ENCODE results near the gene CENPN.

Gene CENPN

DNA sequence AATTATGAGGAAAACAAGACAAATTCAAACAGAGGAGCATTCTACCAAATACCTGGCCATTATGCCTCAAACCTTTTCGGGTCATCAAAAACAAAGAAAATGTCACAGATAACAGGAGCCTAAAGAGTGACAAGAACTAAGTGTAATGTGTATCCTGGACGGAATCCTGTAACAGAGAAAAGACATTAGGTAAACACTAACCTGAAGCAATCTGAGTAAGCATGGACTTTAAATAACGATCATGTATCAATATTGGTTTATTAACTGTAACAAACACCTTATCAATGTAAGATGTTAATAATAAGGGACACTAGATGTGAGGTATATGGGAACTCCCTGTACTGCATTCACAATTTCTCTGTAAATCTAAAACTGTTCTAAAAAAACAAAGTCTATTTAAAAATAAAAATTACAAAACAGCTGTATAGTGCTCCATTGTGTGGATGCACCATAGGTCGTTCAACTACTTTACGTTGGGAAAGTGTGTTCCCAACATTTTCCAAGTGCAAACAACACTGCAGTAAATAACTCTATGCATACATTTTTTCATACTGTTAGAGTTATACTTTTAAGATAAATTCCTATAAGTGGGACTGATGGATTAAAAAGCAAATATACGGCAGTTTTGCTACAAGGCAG, 15.1 kb upstream of the CENPN start:
- DNase-seq (ENCODE audit: low spot score) = no peak

DNA sequence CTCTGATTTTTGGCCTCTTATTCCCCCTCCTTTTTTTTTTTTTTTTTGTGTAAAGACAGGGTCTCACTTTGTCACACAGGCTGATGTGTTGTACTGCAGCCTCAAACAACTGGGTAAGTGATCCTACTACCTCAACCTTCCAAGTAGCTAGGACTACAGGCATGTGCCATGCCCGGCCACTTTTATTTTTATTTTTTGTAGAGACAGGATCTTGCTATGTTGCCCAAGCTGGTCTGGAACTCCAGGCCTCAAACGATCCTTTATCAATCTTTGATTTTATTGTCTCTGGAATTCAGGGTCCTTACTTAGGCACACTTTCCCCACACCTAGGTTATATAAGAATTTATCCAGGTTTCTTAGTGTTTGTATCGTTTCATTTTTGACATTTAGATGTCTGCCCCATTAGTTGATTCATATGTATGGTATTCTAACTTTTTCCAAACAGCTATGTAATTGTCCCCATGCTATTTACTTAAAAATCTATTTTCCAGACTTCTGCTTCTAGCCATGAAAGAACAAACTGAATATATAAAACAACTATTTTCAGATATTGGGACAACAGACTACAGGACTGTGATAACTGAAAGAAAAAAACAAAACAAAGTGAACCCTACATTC, 14.2 kb upstream of the CENPN start:
- DNase-seq (ENCODE audit: low spot score) = no peak

DNA sequence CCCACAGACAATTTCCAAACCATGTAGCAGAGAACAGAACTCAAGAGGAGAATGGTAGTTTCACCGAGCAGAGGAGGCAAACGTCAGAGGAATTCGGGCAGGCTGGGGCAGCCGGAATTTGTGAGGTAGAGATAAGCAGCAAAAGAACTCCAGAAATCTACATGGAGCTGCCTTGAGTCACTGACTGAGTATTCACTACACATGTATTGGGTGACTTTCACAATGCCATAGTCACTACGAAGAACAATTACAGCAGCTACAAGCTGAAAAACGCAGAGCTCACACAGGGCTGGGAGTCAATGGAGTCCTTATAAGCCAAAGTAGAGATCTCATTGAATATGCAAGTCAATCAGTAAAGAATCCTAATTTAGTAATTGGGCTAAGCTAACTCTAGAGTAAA, 13.7 kb upstream of the CENPN start:
- DNase-seq (ENCODE audit: low spot score) = peak; percentile 59

DNA sequence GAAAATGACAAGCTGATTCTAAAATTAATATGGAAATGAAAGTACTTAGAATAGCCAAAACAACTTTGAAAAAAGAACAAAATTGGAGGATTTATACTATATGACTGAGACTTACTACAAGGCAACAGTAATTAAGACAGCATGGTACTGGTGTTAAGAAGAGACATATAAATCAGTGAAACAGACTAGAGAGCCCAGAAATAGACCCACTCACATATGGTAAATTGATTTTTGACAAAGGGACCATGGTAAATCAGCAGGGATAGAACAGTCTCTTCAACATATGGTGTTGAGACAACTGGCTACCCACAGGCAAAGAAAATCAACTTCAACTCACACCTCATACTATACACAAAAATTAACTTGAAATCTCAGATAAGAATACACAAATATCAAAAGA, 13.2 kb upstream of the CENPN start:
- no peak for DNase-seq (ENCODE audit: low spot score)

DNA sequence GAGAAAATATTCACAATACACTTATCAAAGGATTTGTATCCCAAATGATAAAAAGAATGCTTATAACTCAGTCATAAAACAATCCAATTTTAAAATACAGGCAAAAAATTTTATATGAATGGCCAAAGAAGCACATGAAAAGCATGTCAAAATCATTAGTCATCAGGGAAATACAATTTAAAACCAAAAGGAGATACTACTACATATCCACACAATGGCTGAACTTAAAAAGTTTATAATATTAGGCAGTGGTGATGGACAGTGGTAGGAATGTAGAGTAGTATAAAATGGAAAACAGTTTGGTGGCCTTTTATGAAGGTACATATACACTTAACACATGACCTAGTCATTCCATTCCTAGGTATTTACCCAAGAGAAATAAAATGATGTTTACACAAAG, 12.6 kb upstream of the CENPN start:
- no peak for DNase-seq (ENCODE audit: low spot score)

DNA sequence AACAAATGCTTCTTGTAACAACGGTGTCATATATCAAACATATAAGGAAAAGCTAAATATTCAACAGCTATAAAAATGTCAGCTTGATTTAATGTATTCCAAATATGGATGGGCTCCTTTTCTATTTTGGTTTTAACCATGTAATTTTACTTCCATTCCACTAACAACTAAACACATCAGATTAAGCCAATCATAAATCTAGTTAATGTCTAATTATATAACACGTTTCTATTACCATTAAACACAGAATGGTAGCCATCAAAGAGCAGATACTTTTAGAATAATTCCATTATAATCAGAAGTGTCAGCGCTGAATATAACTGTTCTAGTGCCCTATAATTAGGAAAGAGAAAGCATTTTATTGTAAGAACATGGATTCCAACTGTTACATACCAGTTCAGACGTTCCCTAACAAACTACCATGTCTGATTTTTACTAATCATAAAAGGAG, 10.3 kb upstream of the CENPN start:
- no peak for DNase-seq (ENCODE audit: low spot score)

DNA sequence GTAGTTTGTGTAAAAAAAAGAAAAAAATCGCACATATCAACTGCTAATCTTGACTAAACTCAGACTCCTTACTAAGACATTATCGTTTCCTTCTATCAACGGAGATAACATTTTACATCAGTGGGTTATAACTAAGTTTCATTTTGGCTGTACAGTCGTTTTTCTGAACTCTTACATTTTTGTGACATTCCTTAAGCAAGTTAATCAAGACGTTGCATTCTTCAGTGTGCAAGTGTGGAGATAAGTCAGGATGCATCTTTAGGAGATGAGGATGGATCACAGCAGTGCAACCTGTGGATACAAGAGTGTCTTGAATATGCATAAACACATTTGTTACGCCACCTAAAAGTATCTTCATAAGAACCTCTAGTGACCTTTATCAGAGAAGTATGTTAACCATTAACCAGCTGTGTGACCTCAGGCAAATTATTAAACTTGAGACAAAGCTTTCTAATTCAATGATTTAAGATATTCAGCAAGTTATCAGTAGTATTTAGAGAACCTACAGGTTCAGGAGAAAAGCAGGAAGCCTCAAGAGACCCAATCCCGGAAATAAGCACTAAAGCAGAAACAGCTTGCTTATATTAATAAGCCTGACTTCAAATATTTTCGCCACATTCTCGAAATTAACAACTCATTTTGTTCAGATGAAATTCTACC, 9.7 kb upstream of the CENPN start:
- DNase-seq (ENCODE audit: low spot score) = no peak

DNA sequence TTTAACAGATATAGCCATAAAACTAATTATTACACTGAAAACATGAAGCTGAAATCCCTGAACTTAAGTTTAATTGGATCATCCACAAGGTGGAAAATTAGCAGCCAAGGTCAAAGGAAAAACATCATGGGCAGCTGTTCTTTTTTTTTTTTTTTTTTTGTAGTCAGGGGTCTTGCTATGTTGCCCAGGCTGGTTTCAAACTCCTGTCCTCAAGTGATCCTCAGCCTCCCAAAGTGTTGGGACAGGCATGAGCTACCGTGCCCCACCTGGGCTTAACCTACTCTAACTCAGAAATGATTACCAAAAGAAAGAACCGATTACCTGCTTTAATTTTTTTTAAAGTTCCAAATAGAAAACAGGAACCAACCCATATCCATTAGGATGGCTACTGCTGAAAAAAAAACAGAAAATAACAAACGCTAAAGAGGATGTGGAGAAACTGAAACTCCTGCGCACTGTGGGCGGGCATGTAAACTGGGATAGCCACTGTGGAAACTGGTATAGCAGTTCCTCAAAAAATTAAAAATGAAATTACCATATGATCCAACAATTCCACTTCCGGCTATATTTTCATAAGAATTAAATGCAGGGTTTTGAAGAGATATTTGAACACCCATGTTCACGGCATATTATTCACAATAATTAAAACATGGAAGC, 8.9 kb upstream of the CENPN start:
- no peak for DNase-seq (ENCODE audit: low spot score)

DNA sequence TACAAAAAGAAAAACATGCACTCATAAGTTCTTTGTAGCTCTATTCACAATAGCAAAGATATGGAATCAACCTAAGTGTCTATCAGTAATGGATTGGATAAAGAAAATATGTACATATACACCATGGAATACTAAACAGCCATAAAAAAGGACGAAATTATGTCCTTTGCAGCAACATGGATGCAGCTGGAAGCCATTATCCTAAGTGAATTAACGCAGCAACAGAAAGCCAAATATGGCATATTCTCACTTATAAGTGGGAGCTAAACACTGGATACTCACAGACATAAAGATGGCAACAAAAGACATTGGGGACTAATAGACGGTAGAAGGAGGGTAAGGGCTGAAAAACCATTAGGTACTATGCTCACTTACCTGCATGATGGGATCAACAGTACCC, 6.1 kb upstream of the CENPN start:
- DNase-seq (ENCODE audit: low spot score) = no peak

DNA sequence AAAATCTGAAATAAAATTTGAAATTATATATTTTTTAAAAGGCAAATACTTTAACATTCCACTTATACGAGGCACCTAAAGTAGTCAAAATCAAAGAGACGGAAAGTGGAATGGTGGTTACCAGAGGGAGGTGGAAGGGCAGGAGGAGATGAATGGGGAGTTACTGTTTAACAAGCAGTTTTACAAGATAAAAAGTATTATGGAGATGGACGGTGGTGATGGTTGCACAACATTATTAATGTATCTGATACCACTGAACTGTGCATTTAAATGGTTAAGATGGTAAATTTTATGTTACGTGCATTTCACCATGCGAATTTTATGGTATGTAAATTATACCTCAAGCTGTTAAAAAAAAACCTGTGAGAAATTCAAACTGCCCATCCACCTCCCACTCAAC, 5.7 kb upstream of the CENPN start:
- no peak for DNase-seq (ENCODE audit: low spot score)

DNA sequence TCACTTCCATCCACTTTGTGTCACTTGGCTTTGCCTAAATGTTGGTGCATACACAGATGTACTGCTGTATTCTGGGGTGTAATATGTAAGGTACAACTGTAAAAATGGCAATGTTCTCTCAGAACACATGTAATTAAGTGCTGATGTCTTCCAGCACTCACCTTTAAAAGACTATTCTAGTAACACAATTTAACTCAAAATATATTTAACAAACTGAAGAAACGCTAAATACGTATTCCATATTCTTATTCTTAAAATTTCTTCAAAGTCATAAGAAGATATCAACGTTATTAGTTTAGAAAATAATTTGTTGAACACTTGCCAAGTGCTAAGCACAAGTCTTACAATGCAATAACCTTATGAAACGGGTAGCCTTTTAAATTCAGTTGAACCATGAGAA, 4.0 kb upstream of the CENPN start:
- no peak for DNase-seq (ENCODE audit: low spot score)

DNA sequence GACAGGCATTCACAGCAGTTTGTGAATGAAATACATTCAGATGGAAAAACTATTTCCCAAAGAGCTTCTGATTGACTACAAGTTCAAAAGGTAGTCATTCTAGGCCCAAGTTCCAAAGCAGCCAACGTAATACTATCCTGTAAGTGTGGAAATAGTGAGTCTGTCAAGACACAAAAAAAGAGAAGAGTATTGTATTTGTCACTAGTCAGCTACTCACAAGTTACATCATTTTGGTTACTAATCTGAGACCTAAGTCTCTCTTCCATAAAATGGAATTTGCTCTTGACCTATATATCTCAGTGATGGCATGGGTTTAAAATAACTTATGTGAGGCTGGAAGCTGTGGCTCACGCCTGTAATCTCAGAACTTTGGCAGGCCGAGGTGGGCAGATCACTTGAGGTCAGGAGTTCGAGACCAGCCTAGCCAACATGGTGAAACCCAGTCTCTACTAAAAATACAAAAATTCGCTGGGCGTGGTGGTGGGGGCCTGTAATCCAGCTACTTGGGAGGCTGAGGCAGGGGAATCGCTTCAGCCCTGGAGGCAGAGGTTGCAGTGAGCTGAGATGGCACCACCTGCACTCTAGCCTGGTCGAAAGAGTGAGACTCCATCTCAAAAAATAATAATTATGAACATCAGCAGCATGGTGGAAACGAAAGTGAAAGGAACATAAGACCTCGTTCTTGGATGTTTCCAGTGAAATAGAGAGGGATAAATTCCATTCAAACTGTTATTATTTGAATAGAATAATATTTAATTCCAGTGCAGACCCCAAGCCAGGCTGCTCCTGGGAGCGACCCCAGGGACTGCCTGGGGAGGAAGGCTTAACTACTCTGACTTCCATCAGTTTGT, 3.2 kb upstream of the CENPN start:
- DNase-seq (ENCODE audit: low spot score) = no peak

DNA sequence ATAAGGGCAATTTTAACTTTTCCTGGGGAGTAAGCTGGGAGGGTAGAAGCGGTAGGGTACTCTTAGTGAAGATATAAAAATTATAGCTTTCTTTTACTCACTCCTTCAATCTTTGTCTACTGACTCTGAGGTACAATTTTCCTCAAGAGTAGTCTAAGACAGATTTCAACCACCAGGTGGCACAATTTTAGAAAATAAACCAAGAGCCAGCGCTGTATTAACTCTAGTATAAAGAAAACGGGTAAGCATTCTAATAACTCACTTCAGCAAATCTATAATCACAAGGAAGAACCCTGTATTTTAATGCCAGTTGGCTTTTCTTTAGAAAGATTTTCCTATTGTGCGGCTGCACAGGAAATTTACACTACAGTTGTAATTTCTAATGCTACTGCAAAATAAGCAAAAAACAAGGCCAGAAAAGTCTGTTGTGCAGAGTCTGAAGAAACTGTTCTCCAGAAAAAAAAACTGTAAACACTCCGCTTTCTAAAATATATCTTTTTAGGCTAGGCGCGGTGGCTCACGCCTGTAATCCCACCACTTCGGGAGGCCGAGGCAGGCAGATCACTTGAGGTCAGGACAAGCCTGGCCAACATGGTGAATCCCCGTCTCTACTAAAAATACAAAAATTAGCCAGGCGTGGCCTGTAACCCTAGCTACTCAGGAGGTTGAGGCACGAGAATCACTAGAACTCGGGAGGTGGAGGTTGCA, 2.2 kb upstream of the CENPN start:
- peak; percentile 91 for DNase-seq (ENCODE audit: low spot score)

DNA sequence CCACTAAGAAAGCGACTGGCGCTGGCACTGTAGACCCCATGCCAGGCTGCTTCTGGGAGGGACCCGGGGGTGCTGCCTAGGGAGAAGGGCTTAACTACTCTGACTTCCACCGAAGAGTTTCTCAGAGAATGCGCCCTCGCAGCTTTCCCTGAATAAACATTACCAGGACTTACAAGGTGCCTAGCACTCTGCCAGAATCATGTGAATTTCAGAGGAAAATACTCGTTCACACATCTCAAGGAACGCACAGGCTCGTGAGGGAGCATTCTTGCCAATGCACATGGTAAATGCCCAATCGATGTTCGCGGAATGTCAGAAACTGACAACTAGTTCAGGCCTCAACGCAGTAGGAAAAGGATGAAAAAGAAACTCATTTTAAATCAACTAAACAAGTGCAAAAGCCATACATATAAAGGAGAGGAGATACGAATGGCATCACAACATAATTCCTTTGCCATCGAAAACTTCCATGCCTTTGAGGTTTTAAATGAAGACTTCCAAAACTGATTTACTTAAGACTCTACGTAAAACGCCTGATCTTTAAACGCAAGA, 1.3 kb upstream of the CENPN start:
- DNase-seq (ENCODE audit: low spot score) = peak; percentile 44

DNA sequence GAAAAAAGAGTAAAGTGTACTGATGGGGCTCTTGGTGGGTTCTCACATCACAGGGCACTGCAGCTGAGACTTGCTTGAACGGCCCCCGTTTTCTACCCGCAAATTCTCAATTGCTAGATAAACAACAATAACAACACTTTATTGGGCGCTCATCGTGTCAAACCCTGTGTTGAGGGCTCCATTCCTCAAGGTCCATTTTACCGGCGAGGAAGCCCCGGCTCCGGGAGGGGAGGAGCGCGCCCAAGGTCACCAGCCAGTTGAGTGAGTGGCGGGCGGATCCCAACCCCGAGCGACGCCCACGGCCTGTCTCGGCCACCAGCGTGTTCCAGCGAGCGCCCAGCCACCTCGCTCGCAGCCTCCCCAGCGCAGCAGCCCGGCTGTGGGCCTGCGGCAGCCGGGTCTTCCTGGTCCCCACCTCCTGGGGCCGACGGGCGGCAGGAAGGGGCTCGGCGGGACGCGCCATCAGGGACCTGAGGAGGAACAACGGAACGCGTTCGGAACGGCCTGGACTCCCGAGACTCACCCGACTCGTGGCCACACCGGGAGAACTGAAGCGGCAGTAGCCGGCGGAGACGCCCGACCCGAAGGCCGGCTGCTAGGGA, 702 bp upstream of the CENPN start:
- peak; percentile 43 for DNase-seq (ENCODE audit: low spot score)

DNA sequence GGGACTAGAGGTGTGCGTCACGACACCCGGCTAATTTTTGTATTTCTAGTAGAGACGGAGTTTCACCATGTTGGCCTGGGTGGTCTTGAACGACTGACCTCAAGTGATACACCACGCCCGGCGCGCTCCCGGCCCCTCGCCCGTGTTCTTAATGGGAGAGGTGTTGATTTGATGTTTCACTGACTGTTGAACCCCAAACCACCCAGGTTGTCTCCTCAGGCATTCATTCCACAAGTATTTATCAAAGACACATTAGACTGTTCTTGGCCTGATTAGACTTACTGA, 1.4 kb downstream of the CENPN start:
- DNase-seq (ENCODE audit: low spot score) = no peak

DNA sequence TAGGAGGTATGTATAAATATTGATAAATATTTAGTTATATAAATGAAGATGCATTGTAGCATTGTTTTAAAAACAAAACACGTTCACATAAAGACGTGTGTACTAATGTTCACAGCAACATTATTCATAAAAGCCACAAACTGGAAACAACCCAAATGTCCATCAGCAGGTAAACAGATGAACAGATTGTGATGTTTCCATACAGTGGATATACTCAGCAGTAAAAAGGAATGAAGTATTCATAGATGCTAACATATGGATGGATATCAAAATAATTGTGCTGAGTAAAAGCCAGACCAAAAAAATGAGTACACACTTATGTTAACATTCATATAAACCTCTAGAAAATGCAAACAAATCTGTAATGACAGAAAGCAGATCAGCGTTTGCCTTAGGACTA, 6.0 kb downstream of the CENPN start:
- no peak for DNase-seq (ENCODE audit: low spot score)

DNA sequence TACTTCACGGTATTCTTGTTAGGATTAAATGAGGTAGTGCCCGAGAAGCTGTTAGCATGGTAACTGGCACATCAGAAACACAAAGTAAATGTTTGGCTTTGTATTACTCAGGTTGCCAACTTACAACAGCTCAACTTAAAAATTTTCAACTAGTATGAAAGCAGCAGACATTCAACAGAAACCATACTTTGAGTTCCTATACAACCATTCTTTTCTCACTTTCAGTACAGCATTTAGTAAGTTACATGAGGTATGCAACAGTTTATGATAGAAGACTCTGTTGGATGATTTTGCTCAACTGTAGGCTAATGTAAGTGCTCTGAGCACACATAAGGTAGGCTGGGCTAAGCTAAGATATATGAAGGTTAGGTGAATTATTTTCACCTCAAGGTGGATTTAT, 7.7 kb downstream of the CENPN start:
- no peak for DNase-seq (ENCODE audit: low spot score)

DNA sequence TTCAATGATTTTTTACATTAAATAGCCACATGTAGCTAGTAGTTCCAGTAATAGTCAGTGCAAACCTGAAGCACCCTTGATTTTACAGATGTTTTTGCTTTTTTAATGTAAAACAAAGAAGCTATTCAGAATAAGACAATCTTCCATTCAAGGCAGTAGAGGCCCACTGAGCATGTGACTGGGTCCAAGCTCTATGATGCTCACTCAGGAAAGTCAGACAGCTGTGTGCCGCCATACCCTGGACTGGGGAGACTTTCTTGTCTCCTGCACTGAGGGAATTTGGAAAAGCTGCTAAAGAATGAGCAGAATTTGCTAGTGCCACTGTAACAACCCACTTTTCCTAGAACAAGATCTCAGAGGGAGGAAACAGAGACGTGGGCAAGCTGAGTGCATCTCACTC, 11.5 kb downstream of the CENPN start:
- peak; percentile 95 for DNase-seq (ENCODE audit: low spot score)

DNA sequence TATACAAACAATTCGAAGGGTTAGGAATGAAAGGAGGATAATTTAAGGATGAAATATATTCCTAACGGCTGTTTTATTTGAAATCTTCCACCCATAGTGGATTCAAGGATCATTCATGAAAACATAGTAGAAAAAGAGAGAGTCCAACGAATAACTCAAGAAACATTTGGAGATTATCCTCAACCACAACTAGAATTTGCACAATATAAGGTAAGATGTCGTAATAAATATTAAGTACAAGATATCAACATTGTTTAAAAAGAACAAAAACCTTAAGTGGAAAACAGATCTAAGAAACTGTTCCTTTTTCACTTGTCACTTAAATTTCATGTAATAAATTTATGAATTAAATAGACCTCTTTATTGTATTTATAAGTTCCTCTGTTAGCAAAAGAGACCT, 19.4 kb downstream of the CENPN start:
- no peak for DNase-seq (ENCODE audit: low spot score)

Data from pons (tissue), 1 donor.